ENCODE results near the gene ABCA13.

Gene ABCA13

GRCh38 chr7:48667407-48667806 lies 496.1 kb downstream of the ABCA13 start:
- no peak for DNase-seq

- DNase-seq: no peak
These were observed 500.4 kb downstream of the ABCA13 start for GRCh38 chr7:48671656-48672055.

DNA sequence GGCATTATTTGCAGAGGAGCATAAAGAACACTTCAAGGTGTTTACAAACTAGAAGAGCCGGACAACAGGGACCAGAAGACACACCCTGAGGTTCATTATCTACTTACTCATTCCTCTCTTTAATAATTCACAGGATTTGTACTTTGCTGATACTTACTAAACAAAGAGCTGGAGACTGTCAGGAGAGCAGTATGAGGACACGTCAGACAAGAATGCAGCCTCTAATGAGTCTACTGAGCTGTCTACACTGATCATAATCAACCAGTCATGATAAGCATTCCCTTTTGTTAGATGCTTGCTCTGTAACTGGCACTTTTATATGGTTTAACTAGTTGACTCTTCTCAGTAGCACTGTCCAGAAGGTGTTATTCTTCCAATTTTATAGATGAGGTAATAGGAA lies 509.7 kb downstream of the ABCA13 start:
- no peak for DNase-seq

- no peak for DNase-seq
These were observed 520.5 kb downstream of the ABCA13 start for GRCh38 chr7:48691788-48692187.

Measured in activated CD8-positive, alpha-beta memory T cell treated with anti-CD3 and anti-CD28 coated beads, Interleukin-2, amount 50 U/mL, for 4 hours (primary cell).